K562 (cell line): ENCODE results near the gene UBE2L3. TPM values are rescaled to one million over a fixed set of nuclear protein-coding genes. Genes with fewer than 3 reads are reported as not detected.

ENCODE experiments used
- CHD7 ChIP-seq: fragments of 200-600 bp; sonication (generic); IDR thresholded peaks from one replicate; pipeline ENCODE4 v1.6.1; 2012; ENCODE audit warnings: mild to moderate bottlenecking, low read depth, low read length, inconsistent platforms
- FOXK1 ChIP-seq: sonication (generic); formaldehyde crosslinking; IDR thresholded peaks from 2 replicates; pipeline ENCODE4 v1.8.0; 2022; ENCODE audit warnings: missing genetic modification reagents, mild to moderate bottlenecking, borderline replicate concordance
- HNRNPLL ChIP-seq: fragments of 200-400 bp; formaldehyde crosslinking; IDR thresholded peaks from 2 replicates; pipeline ENCODE4 v1.6.1; 2017; ENCODE audit warnings: low read length, low read depth, mild to moderate bottlenecking; ENCODE audit not compliant: poor library complexity, severe bottlenecking
- MLX ChIP-seq, 2 experiments: fragments of 450-650 bp in 1 of 2; sonication (generic) in 1 of 2; formaldehyde crosslinking; conservative IDR thresholded peaks; 2 replicates each; pipeline versions ENCODE4 v1.4.0 to v1.8.1; 2020 to 2022; ENCODE audit warnings: mild to moderate bottlenecking in 1 of 2, missing genetic modification reagents in 1 of 2
- NCOA4 ChIP-seq: fragments of 450-650 bp; IDR thresholded peaks from 2 replicates; pipeline ENCODE4 v1.6.1; 2018; ENCODE audit warnings: mild to moderate bottlenecking; ENCODE audit not compliant: partially characterized antibody
- RBM39 ChIP-seq: fragments of 200-400 bp; formaldehyde crosslinking; optimal IDR thresholded peaks from 2 replicates; pipeline ENCODE3; 2018; ENCODE audit warnings: low read depth, low read length
- SAP30 ChIP-seq: fragments of 200-600 bp; sonication (generic); IDR thresholded peaks from 2 replicates; pipeline ENCODE4 v1.6.1; 2012; ENCODE audit warnings: borderline replicate concordance, low read depth, mild to moderate bottlenecking, moderate library complexity, low read length, control low read depth, inconsistent platforms; ENCODE audit not compliant: insufficient read depth, poor library complexity, severe bottlenecking
- SMAD3 ChIP-seq: fragments of 450-650 bp; formaldehyde crosslinking; conservative IDR thresholded peaks from 2 replicates; pipeline ENCODE4 v1.4.0; 2020; ENCODE audit warnings: mild to moderate bottlenecking
- SRSF9 ChIP-seq: fragments of 200-400 bp; formaldehyde crosslinking; IDR thresholded peaks from 2 replicates; pipeline ENCODE4 v1.6.1; 2017; ENCODE audit warnings: low read depth, low read length, borderline replicate concordance
- WHSC1 ChIP-seq: IDR thresholded peaks from one replicate; pipeline ENCODE4 v1.6.1; 2012; ENCODE audit warnings: low read length, control low read depth, inconsistent platforms
- ZNF133 ChIP-seq: fragments of 250-450 bp; sonication (Bioruptor Pico); IDR thresholded peaks from 2 replicates; pipeline ENCODE4 v1.4.0; 2020; ENCODE audit warnings: mild to moderate bottlenecking
- ZNF134 ChIP-seq: fragments of 250-450 bp; sonication (Bioruptor Pico); conservative IDR thresholded peaks from 2 replicates; pipeline ENCODE4 v1.4.0; 2020
- ZNF282 ChIP-seq: sonication (generic); formaldehyde crosslinking; IDR thresholded peaks from 2 replicates; pipeline ENCODE4 v1.8.1; 2023; ENCODE audit warnings: missing genetic modification reagents
- ZNF444 ChIP-seq: fragments of 250-450 bp; sonication (Bioruptor Pico); IDR thresholded peaks from 2 replicates; pipeline ENCODE4 v1.4.0; 2020; ENCODE audit warnings: mild to moderate bottlenecking, moderate library complexity
- ZNF583 ChIP-seq: fragments of 250-450 bp; sonication (Bioruptor Pico); IDR thresholded peaks from 2 replicates; pipeline ENCODE4 v1.4.0; 2020
- ZNF589 ChIP-seq: fragments of 200-800 bp; sonication (Bioruptor generic); IDR thresholded peaks from 2 replicates; pipeline ENCODE4 v1.6.1; 2016; ENCODE audit warnings: low read depth, missing genetic modification characterization, missing compliant biosample characterization
- polyA plus RNA-seq, 8 experiments: library from polyadenylated mRNA; depleted of rRNA in 4 of 8; stranded (reverse) in 5 of 8; unstranded in 3 of 8; fragments of >200 nt; fragmentation: Nextera tagmentation in 2 of 8; fragmentation: Illumina TruSeq in 1 of 8; extraction: Ambion mirVana in 2 of 8; extraction: Trizol in 1 of 8; gene quantifications; 2 replicates each; pipeline versions ENCODE4 v1.2.1 to v1.2.3, GENCODE V29; 2011 to 2014; ENCODE audit warnings: inconsistent platforms in 1 of 8, missing spikeins in 1 of 8
- total RNA-seq, 7 experiments: library from RNA; depleted of rRNA in 6 of 7; stranded (reverse); fragments of >200 nt in 6 of 7; fragmentation: Illumina TruSeq in 2 of 7; extraction: Trizol in 2 of 7; gene quantifications; 2 replicates each; pipeline versions ENCODE4 v1.2.1 to v1.2.3, GENCODE V29; 2011 to 2021; ENCODE audit warnings: low replicate concordance in 1 of 7

The UBE2L3 gene
- total and polyA plus RNA-seq, 9 of the 15 experiments (the other 6 are each of a cell fraction or from before 2014, with no cell fraction given): 215 to 625 (median 285) TPM

- TF ChIP-seq ZNF583 (CRISPR knock-in tag): peak; percentile 23; the same call in 1 of the 2 replicates
- peak; percentile 44; the same call in 1 of the 2 replicates for TF ChIP-seq ZNF134
- peak; percentile 85 for TF ChIP-seq SMAD3 (CRISPR knock-in tag)
- TF ChIP-seq SRSF9: no peak
- no peak for TF ChIP-seq HNRNPLL
- TF ChIP-seq ZNF133 (CRISPR knock-in tag): 0 out of 2 replicates have a peak, but pooled peaks have one; percentile 52
- peak; percentile 89 for TF ChIP-seq ZNF589
- TF ChIP-seq FOXK1 (CRISPR knock-in tag): no peak
- no peak for TF ChIP-seq ZNF282 (CRISPR knock-in tag)
- peak; percentile 36 for TF ChIP-seq WHSC1
- peak; percentile 73 for TF ChIP-seq SAP30
- no peak for TF ChIP-seq ZNF444 (CRISPR knock-in tag)
- TF ChIP-seq NCOA4: no peak
- TF ChIP-seq MLX (CRISPR knock-in tag; conservative IDR thresholded peaks at IDR 0.05): peak in 1 of 2 experiments; percentile 91; a peak in 2 of 4 replicates
- TF ChIP-seq RBM39: peak; percentile 47
- peak; percentile 72 for TF ChIP-seq CHD7
Observed at GRCh38 chr22:21587803-21588611, 20.5 kb downstream of the UBE2L3 start (continued).
